GM10847 (cell line): ENCODE data around the gene CRHR1.

Experiments
- POLR2A ChIP-seq: IDR thresholded peaks from 2 replicates; pipeline ENCODE4 v1.6.1; 2011; ENCODE audit not compliant: insufficient read length; ENCODE audit errors: extremely low read depth

Gene CRHR1

DNA sequence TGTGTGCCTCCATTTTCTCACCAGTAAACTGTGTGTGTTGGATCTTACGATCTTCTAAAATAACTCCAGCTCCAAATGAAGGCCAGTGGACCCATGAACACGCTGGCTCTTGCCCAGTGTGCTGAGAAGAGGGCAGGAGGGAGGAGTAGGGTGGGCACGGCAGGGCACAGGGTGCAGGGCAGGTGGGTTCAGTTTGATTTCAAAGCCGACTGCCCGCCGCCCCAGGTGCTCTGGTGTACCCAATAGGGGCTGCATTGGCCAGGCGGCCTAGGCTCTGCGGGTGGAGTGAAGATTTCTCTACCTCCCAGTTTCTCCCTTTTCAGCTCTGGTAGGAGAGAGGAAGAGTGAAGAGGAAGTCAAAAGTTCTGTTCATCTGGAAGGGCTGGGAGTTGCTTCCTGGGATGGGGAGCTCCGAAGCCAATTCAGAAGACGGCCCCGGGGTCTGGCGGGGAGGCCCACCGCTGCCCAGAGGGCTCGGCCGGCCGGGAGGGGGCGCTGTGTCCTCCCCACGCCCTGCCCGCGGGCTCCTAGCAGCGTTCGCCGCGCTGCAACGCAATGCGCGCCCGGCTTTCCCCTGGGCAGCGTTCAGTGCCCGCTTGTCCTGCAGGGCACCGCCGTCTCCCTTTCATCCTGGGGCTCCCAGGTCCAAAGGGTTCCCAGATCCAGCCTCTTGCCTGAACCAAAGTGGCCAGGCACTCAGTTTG lies 1.1 kb upstream of the CRHR1 start:
- no peak for TF ChIP-seq POLR2A

DNA sequence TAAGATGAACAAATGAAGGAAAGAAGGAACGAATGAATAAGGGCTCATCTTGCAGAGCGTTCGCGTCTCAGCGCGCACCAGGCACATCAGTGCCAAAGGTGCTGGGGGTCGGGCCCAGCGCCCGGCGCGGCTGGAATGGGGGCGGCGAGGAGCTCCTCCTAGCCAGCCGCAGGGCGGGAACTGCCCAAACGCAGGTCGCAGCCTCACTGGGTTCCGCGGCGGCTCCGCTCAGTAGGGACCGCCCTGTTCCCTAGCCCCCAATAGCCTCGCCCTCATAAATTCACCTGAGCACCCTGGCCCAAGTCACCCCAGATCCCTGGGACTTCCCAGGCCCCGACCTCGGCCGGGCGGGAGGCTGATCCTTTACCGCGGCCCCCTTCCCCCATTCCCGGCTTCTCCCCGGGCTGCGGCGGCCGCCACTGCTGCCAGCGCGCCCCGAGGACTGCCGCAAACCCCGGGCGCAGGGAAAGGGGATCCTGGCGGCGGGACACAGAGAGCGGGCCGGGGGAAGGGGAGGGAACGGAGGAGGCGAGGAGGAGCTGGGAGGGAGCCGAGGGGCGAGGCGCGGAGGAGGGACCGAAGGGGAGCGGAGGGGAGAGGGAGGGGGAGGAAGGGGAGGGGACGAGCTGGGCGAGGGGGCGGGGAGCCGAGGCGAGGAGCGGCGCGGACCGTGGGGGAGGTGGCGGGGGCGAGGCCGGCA lies 377 bp upstream of the CRHR1 start:
- TF ChIP-seq POLR2A, result no peak

DNA sequence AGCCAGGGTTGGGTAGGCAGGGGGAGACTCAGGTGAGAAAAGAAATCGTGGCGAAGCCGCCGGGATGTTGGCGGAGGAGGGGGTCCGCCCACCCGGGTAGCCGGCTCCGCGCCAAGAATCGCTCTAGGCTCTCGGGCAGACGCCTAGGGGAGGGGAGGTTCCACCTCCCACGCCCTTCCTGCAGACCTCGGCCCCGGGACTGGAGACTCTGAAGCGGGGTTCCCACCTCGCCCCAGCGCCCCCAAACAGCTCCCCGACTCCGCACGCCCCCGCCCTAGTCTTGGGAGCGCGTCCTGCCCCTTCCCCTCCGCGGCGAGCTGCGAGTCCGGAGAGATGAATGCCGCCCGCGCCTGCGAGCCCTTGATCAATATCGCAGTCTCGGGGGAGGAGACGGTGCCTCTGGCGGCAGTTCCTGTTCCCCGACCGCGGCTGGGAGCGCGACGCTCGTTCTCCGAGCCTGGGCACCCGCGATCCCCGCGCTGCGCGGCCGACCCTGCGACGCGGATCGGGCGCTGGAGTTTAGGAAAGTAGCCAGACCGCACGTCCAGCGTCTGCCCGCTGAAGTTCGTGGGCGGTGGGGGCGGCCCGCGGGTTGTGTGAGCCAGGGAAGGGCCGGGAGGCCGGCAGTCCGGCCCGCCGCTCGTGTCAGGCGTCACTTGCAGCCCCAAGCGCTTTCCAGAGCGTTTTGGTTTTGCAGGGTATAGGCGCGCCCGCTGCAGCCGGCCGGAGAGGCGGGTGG lies 790 bp downstream of the CRHR1 start:
- no peak for TF ChIP-seq POLR2A

DNA sequence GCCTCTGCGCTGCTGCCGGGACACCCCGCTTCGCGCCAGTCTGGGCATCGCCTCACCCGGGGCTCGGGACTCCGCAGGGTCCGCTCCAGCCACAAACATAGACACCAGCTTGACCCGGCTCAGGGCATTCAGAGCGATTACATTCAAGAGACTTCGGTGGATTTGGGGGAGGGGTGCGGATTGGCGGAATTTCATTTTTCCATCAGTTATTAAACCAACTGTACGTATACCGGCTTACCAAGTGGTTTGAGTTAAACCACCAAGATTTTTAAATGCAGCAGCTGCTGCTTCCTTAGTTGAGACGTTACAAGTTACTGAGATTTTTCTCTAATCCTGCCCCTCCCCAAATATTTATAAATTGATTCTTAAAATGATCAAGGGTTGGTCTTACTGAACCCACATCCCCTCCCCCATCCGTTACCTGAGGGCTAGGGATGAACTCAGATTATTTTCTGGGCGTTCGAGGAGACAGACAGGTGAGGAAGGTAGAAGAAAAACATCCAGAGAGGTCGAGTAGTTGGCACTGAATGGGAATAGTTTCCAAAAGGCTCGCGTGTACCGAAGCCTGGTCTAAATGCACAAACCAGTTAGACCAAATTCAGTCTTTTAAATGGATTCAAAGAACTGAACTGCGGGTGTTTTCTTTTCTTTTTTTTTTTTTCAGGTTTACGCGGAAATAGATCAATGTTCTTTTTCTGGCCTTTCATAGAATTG lies 1.5 kb downstream of the CRHR1 start:
- no peak for TF ChIP-seq POLR2A

DNA sequence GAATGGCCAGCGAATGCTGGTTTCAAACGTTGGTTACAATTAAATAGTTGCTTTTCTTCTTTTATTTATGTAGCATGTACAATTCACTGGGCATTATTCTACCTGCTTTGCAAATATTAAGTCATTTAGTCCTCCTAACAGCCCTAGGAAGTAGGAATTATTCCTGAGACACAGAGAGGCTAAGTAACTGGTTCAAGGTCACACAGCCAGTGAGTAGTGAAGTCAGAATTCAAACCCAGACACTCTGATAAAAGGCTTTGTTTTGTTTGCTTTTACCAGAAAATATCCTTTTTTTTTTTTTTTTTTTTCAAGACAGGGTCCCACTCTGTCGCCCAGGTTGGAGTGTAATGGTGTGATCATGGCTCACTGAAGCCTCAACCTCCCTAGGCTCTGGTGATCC lies 2.2 kb downstream of the CRHR1 start:
- no peak for TF ChIP-seq POLR2A

DNA sequence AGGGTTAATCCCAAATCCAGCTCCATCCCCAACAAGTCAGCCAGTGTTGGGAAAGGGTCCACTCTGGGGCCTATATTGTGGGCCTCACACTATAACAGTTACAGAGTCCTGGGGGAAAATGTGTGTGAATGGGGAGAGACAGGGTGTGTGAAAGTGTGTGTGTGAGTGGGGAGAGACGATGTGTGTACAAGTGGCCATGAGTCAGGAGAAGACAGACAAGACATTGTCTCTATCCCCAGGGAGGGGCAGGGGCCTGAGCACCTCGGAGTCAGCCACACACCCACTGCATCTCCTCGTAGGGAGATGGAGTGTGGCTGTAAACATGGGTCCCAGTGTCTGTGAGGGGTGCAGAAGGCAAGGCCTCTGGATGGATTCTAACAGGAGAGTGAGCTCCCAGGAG lies 2.9 kb downstream of the CRHR1 start:
- TF ChIP-seq POLR2A, result no peak

DNA sequence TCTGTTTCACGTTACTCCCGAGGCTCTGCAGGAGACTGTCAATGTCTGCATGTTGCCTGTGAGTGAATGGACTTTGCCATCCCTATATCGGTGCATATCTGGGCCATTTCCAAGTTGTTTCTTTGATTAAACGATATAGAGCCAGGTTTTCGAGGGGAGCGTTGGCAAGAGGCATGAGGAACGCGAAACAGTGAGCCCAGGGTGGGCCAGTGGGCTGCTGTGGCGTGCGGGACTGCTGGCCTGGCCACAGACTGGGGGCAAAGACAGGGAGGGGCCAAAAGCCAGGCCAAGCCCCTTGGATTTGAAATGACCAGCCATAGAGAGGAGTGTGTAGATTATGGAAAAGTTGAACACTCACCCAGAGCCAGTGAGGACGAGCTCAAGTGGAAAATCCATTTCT lies 3.5 kb downstream of the CRHR1 start:
- TF ChIP-seq POLR2A, result no peak

DNA sequence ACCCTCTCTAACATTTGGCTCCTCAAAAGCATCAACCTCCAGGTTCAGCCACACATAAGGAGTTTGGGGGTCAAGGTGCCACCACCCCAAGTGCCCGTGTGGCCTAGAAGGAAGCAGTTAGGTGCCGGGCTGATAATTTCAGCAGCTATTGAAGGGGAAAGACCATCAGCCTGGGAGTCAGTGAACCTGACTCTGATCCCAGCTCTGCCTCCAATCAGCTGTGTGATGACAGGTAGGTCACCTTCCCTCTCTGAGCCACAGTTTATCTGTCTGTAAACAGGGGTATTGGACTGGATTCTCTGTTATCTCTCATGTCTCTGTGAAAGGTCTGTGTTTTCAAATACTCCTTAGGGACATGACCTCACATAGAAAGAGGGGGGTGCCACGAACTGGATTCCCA lies 3.9 kb downstream of the CRHR1 start:
- no peak for TF ChIP-seq POLR2A

DNA sequence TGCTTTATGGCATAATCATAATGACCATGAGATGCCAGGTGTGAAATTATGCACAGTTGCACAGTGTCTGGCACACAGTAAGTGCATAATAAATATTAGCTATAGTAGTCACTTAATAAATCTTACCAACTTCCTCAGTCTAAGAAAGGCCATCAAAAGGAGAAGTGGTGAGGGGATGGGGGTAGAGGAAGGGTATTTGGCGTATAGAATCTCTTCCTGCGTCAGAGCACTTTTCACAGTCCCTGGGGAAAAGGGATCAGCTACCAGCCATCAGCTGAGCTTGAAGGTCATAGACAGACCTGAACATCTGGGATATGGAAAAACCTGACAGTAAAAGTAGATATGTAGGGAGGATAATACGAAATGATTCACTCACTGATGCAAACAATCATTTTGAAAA lies 5.8 kb downstream of the CRHR1 start:
- TF ChIP-seq POLR2A, result no peak

DNA sequence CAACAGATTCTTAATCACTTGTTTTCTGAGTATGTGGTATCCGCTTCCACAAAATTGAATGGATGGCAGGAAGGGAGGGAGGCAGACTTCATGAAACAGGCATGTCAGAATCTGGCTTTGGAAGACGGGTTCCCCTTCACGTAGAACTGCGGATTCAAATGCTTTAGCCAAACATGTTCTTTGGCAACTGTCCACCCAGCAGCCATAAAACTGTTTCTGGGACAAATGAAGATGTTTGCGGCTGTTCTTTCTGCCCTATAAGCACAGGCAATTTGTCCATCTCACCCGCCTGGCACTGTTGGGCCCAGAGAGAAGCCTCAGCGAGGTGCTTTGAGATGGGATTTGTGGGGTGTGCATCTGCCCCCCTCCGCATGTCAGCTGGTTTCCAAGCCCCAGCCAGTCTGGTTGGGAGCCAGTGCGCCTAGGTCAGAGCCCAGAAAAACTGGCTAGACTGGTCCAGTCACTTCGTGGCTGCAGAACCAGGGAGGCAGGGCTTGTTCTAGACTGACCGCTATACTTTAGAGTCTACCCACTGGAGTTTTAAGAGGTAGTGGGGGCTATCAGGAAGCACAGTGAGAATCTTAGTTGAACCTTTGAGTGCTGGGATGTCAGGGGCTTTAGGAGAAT lies 6.3 kb downstream of the CRHR1 start:
- TF ChIP-seq POLR2A, result no peak

DNA sequence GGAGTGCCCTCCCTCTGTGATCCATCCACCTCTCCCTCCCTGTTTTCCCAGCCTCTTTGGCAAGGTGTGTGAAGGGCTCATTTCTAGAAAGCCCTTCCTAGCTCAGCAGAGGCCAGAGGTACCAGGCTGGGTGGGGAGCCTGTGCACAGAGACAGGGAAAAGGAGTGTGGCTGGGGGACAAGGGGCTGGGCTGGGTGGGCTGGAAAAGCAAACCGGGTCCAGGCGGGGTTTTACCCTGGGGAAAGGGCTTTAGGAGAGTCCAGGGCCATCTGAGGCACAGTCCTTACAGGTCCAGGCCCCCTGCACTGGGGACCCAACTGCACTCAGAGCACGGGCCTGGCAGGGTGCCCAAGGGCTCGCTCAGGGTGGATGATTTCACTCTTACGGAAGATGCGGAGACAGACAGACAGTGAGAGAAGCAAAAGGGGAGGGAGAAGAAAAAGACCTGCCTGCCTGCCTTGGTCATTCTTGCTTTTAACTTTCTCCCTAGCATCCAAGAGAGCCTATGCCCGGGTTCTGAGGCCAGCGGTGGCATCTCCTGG lies 7.0 kb downstream of the CRHR1 start:
- no peak for TF ChIP-seq POLR2A

DNA sequence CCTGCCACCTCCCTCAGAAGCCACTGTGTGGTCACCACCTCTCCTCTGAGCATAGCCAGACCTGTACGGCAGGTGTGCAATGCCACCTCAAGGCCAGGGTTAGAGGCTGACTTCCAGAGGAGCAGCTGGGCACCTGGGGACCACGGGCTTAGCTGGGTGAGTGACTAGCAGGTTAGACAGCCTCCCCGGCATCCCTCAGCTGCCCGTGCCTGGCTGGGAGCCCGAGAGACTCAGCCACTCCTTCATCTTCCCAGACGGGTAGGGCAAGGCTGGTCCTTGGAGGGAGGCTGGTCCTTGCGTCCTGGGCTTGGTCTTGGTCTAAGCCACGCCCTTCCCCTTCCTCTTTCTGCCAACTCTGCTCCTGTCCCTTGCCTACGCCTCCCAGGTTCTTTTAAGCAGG lies 7.8 kb downstream of the CRHR1 start:
- no peak for TF ChIP-seq POLR2A

DNA sequence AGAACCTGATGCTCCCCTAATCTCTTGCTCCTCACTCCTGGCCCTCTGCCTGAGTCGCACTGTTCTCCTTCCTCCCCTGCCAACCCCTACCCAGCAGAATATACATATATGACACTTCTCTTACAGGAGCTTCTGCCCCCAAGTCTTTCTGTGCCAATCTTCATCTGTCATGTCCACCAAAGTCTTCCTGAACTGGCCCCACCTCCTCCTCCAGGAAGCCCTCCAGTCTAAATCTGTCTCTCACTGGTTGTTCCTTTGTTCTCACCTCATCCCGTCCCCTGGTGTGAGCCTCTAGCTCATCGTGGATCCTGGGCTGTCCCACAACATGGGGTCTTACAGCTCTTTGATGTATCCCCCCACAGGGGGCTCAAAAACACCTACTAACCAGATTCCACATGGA lies 8.3 kb downstream of the CRHR1 start:
- no peak for TF ChIP-seq POLR2A

DNA sequence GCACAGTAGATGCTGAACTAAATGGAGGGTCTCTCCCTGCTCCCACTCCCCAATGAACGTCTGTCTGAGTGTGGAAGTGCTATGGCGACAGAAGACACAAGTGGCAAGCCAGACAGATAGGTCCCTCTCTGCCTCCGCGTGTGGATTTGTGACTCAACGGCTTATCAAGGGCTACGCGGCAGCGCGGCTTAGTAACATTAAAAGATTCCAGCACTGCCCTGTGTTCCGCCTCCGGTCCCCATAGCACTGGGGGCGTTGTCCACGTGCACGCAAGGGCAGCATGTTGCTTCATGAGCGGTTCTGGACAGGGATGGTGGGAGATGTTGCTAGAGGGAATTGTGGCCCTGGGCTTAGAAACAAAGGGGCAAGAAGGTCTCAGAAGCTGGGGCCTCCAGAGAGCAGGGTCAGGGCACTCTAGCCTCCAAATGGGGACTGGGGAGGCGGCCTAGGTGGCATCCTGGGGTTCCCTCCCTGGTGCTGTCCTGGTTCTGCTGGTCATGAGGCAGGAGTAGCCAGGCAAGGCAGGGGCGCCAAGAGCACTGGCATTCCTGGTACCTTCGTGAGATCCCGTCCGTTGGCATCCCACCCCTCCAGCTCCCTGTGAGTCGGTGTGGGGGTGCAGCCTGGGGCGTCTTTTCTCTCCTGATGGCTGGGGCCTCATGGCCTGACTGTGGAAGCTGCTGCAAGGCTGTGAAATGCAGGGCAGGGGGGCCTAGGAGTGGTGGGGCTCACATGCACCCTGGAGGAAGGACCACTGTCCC lies 9.1 kb downstream of the CRHR1 start:
- TF ChIP-seq POLR2A, result no peak

DNA sequence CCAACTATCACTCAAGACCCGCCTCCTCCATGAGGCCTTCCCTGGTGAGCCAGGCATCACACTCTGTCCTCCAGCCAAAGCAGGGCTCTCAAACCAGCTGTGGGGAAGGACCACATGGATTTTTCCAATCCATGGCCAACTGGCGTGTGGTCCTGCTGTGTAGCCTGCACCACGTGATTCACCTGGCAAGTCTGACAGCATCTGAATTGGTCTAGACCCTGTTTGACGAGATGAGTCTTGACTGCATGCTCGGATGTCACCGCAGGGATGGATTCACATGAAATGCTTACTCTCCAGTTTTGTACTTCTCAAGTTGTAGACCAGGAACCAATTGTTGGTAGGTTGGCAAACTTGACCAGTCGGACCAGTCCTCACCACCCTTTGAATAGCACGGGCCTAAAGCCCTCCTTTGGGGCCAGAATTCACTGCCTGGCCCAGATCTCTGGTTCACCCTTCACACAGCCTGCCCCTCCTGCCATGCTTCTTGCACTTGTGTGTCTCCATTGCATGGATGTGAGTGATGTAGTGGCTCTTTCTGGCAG lies 9.9 kb downstream of the CRHR1 start:
- no peak for TF ChIP-seq POLR2A
